Right kidney (tissue), 1 donor: ENCODE results near the gene SIN3B.

Experiments
- DNase-seq: peaks from one replicate; pipeline ENCODE4 v3.0.0-alpha.2; 2016

Gene SIN3B

GRCh38 chr19:16911046-16911445 lies 81.8 kb downstream of the SIN3B start:
- no peak for DNase-seq

- no peak for DNase-seq
Measured at GRCh38 chr19:16912780-16913179, 83.6 kb downstream of the SIN3B start.

GRCh38 chr19:16914421-16914820 lies 85.2 kb downstream of the SIN3B start:
- no peak for DNase-seq

GRCh38 chr19:16915135-16915534 lies 85.9 kb downstream of the SIN3B start:
- no peak for DNase-seq

GRCh38 chr19:16915734-16916133 lies 86.5 kb downstream of the SIN3B start:
- no peak for DNase-seq

GRCh38 chr19:16917401-16917800 lies 88.2 kb downstream of the SIN3B start:
- DNase-seq, result no peak

- DNase-seq, result no peak
Measured at GRCh38 chr19:16919496-16919895, 90.3 kb downstream of the SIN3B start.

- no peak for DNase-seq
Measured at GRCh38 chr19:16920816-16921529, 91.8 kb downstream of the SIN3B start.

- DNase-seq, result no peak
Measured at GRCh38 chr19:16921766-16922591, 92.8 kb downstream of the SIN3B start.

GRCh38 chr19:16922592-16922934 lies 93.4 kb downstream of the SIN3B start:
- no peak for DNase-seq

- no peak for DNase-seq
Measured at GRCh38 chr19:16922949-16923348, 93.8 kb downstream of the SIN3B start.

- no peak for DNase-seq
Measured at GRCh38 chr19:16927883-16928282, 98.7 kb downstream of the SIN3B start.

- DNase-seq, result no peak
Measured at GRCh38 chr19:16928351-16928750, 99.2 kb downstream of the SIN3B start.

GRCh38 chr19:16928916-16929315 lies 99.7 kb downstream of the SIN3B start:
- DNase-seq, result no peak
